Epithelial cell of esophagus (primary cell): Measurements from ENCODE around the gene MTRR.

Source experiments
- DNase-seq: peaks from one replicate; pipeline ENCODE4 v3.0.0; 2010; ENCODE audit warnings: low read depth
- H3K4me3 ChIP-seq: 2 replicates; pipeline ENCODE4 v1.5.1; 2011; ENCODE audit warnings: mild to moderate bottlenecking, low read length, control low read depth
- TF ChIP-seq, protein P1 (sequence below): IDR thresholded peaks from 2 replicates; pipeline ENCODE4 v1.5.1; 2011; ENCODE audit warnings: low read depth, mild to moderate bottlenecking, low read length, control low read depth, inconsistent platforms; ENCODE audit not compliant: insufficient read depth; ENCODE audit errors: missing control alignments

Gene MTRR

DNA sequence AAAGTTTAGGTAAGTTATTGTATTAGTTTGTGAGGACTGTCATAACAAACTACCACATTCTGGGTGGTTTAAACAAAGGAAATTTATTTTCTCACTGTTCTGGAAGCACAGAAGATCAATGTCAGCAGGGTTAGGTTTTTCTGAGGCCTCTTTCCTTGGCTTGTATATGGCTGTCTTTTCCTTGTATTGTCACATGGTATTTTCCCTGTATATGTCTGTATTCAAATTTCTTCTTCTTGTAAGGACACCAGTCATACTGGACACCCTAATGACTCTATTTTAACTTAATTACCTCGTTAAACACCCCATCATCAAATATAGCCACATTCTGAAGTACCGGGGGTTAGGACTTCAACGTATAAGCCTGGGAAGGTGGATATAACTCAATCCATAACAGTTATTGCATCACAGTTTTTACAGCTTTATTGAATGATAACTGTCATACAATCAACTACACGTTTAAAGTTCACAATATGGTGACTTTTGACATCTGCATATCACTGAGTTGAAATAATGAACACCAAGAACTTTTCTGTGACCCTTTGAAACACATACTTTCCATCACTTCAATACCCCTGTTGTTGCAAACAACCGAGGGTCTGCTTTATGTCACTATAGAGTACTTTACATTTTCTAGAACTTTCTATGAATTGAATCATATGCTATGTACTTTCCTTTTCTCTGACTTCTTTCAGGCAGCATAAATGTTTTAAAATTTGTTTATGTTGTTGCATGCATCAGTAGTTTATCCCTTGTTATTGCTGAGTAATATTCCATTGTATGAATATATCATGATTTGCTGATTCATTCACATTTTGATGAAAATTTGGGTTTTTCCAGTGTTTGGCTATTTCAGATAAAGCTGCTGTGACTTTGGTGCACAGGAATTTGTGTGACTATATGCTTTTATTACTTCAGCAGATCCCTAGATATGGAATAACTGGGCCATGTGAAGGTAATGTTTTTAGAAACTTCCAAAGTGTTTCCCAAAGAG is 48.5 kb downstream of the MTRR start:
- DNase-seq: no peak
- no peak overlapping the region for H3K4me3 ChIP-seq
- TF ChIP-seq, protein P1, sequence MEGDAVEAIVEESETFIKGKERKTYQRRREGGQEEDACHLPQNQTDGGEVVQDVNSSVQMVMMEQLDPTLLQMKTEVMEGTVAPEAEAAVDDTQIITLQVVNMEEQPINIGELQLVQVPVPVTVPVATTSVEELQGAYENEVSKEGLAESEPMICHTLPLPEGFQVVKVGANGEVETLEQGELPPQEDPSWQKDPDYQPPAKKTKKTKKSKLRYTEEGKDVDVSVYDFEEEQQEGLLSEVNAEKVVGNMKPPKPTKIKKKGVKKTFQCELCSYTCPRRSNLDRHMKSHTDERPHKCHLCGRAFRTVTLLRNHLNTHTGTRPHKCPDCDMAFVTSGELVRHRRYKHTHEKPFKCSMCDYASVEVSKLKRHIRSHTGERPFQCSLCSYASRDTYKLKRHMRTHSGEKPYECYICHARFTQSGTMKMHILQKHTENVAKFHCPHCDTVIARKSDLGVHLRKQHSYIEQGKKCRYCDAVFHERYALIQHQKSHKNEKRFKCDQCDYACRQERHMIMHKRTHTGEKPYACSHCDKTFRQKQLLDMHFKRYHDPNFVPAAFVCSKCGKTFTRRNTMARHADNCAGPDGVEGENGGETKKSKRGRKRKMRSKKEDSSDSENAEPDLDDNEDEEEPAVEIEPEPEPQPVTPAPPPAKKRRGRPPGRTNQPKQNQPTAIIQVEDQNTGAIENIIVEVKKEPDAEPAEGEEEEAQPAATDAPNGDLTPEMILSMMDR: no peak

DNA sequence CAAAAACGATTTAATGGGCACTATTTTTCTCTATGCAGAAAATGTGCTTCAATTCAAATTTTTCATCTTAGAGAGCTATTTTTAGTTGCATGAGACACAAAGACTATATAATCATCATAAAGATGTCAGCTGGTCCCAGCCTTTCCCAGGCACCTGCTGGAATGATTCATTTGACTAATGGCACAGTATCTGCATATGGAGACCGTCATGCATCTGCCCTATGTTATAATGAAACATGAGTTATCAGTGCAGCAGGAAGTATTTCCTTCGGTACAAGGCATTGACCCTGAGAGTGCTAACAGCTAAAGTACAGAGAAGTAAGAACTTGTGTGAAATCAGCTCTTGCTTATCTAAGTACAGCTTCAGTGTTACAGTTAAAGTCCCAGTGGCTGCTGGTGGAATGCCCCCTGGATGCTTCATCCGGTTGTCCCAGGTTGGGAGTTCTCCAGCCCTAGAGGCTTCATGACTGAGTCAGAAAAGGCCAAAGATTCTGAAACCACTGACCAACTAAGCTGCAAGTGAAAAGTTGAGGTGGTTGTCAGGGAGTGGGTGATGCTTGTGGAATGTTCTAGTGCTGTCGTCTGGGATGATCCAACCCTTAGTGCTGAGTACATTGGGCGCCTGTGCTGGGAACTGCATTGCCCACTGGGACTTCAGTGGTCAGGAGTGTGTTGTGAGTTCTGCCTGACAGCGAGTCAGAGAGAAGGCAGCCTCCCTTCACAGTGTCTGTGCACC is 57.2 kb downstream of the MTRR start:
- TF ChIP-seq, protein P1: no peak
- no peak for DNase-seq
- H3K4me3 ChIP-seq: no peak overlapping the region

DNA sequence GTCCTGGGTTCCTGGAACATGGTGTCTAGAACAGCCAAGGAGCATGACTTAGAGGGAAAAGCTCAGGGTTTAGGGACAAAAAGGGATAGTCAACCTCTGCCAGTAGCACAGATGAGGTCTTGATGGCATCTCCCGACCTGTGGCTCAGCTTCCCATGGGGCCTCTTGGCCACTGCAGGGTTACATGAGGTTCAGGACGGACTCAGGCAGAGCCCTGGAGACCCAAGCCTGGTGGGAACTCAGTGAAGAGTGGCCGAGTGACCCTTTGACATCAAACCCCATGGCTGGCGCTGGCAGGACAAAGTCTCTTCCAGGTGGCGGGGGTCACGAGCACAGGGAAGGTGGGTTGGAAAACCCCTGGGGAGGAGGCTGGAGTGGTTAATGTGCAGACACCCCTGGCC is 57.8 kb downstream of the MTRR start:
- no peak overlapping the region for H3K4me3 ChIP-seq
- TF ChIP-seq, protein P1: no peak

DNA sequence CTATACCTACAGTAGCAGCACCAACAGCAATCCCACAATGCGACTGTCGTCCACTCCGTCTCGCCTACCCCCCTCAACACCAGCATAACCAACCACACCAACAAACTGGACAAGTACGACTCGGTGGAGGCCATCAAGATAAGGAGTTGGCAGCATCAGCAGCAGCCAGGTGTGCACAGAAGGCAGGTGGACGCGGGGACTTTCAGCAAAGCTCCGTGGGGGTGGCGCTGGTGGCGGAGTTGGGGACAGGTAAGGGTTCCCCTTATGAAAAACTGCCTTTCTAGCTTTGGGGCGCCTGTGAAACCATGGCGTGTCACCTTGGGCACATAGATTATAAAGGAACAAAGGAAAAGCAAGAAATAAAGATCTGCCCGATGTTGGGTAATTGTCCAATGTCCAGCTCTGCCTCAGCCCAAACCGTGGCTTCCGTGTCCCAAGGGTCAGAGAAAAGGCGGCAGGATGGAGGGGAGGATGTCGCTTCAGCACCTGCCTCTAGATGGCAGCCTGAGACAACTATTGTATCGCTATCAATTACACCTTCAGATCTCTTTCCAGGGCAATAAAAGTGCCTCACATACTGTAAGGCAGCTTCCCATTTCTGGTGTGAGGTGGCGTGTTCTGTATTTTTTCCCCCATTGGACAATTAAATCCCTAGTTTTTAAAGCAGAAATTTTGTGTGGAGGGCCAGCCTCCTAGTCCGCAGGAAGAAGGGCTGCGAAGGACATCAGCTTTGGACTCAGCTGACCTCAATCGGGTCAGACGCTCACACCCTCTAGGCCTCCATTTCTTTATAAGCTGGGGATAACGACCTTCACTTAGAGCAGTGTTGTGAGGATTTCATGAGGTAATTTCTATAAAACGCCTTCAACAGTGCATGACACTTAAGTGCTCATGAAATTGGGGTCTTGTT is 58.8 kb downstream of the MTRR start:
- DNase-seq: peak; percentile 58
- TF ChIP-seq, protein P1: peak; percentile 90
- H3K4me3 ChIP-seq: no peak overlapping the region

More for the DNA sequence above, 57.8 kb downstream of the MTRR start:
- DNase-seq: no peak

DNA sequence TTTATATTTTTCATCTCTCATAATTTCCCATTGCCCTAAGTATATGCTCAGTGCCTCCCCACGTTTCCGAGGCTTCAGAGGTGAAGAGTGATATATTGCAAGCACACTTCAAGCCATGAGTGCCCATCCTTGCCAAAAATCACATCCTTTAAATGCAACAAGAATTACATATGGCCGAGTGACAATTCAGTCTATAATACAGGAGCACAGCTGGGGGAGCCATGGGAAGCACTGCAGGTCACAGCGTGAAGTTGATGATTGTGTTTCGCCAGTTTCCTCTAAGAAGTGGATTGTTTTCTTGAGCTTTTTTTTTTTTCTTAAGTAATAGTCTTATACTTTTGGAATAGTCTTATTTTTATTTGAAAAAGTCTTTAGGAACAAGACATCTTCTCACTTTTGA is 61.1 kb downstream of the MTRR start:
- H3K4me3 ChIP-seq: no peak overlapping the region
- no peak for DNase-seq
- TF ChIP-seq, protein P1: no peak

DNA sequence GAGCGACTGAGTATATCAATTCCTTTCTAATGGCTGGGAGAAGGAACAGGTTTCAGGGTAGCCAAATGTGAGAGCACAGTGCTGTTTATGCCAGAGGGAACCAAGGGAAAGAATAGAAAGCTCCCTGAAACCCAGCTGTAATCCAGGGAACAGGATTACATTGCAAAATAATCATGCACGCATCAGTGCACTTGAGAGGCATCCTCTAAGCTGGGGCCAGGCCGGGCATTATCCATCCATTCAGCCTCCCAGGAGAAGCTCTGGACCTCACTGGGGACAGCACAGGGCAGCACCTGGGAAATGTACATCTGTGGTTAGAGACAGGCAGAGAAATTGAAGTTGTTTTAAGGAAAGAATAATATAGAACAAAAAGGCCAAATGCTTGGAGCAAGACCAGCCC is 72.7 kb downstream of the MTRR start:
- no peak for DNase-seq
- TF ChIP-seq, protein P1: no peak
- no peak overlapping the region for H3K4me3 ChIP-seq
